HUDEP-2 (cell line): Measurements from ENCODE around the gene SEPTIN5.

Experiments used
- DNase-seq, 76 experiments: peaks; one replicate each; lab custom pipeline; 2025; ENCODE audit not compliant: unreplicated experiment in 76 of 76; lab: John Stamatoyannopoulos, UW

The SEPTIN5 gene

DNA sequence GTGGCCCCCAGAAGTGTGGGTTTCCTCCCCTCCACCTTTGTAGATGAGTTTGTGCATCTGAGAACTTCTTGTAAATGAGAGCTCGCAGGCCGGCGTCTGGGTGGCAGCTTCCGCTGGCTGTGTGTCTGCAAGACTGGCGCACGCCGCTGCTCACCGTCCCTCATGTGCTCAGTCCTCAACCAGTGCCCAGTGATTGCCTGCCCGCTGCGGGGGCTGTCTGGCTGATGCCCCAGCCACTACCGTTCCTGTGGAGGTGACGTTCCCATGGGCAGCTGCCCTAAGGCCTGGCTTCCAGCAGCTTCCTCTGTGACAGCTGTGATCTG is 55.1 kb downstream of the SEPTIN5 start:
- DNase-seq = no peak

DNA sequence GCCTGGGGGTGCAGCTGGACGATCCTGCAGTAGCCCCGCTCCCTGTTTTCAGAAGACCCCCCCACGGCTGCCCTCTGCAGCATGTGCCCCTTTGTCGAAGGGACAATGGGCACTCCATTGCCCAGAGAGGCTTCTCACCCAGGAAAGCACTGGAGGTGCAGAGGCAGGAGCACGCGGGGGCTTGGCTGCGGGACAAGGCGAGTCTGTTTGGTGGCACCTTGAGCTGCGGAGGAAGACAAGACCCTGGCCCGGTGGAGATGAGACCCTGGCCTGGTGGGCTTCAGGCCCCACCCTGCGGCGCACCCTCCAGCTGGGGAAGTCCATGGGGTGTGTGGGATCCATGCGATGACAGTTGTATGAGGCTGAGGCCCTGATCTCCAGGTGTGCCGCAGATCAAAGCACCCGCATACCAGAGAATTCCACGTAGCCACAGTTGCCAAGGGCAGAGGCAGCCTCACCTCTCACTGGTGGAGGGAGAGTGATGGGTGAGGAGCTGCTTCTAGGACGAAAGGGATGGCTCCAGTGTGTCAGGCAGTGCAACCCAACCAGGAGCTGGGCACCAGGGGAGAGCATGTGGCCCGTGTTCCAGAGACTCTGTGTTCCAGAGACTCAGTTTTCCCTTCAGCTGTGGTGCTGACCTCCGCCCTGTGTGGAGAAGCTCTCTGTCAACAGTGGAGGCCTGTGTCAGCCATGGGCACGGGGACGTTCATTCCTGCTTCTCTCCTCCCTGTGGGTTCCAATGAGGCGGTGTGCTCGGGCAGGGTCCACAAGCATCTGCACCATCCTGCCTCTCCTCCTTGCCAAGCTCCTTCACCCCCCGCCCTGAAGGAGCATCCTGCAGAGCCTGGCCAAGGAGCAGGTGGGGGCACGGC is 56.3 kb downstream of the SEPTIN5 start:
- DNase-seq = no peak

DNA sequence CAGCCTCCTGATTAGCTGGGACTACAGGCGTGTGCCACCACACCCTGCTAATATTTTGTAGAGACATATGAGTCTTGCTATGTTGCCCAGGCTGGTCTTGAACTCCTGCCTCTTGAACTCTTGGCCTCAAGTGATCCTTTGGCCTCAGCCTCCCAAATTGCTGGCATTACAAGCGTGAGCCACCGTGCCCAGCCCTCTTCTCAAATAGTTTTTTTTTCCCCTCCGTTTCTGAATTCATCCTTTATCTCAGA is 58.0 kb downstream of the SEPTIN5 start:
- DNase-seq = no peak
